Motor neuron (in vitro differentiated cells): ENCODE results near the gene FEV. TPM values are rescaled to one million over a fixed set of nuclear protein-coding genes. Genes with fewer than 3 reads are reported as not detected.

Experiments used
- ATAC-seq, 8 experiments: fragments of 200-7000 bp; cut with Tn5 transposase; replicated peaks in 6 of 8; 2 replicates each; pipeline ENCODE4 v1.8.0; 2021; ENCODE audit warnings: mild to moderate bottlenecking in 8 of 8, moderate library complexity in 8 of 8
- H3K27ac ChIP-seq, 2 donors: fragments of 250-450 bp; sonication (Bioruptor Pico); 2 replicates each; pipeline ENCODE4 v1.9.0; 2021; ENCODE audit warnings: antibody characterized with exemption in 2 of 2, mild to moderate bottlenecking in 2 of 2, moderate library complexity in 1 of 2
- H3K4me1 ChIP-seq, 2 donors: fragments of 250-450 bp; sonication (Bioruptor Pico); replicated peaks in 1 of 2; 2 replicates each; pipeline ENCODE4 v1.6.1; 2021; ENCODE audit warnings: antibody characterized with exemption in 2 of 2, mild to moderate bottlenecking in 2 of 2, moderate library complexity in 1 of 2
- H3K4me3 ChIP-seq, 5 donors: fragments of 250-450 bp; sonication (Bioruptor Pico); 2 replicates each; pipeline ENCODE4 v1.9.0; 2021; ENCODE audit warnings: antibody characterized with exemption in 5 of 5, mild to moderate bottlenecking in 5 of 5, moderate library complexity in 4 of 5
- WGBS, 10 experiments: fragments of 450-650 bp; shearing (Covaris generic); methylation state at CpG; one replicate each; pipeline ENCODE4 v1.0.0; 2022; 5-methylcytosine and 5-hydroxymethylcytosine counted together
- in situ Hi-C, 9 experiments: fragments of 400-800 bp; cut with MboI; loops; one replicate each; pipeline ENCODE4 v1.15.0; 2021; ENCODE audit warnings: low sequenced_read_pairs in 9 of 9, low pct_unique_long_range_greater_than_20kb in 2 of 9; ENCODE audit not compliant: unreplicated experiment in 9 of 9
- total RNA-seq, 8 experiments: library from RNA; unstranded; fragments of 300-600 nt; gene quantifications; 2 replicates each; pipeline versions ENCODE4 v1.2.3 to v1.2.4, GENCODE V29; 2022

The FEV gene
- 1 to 10 TPM in 1 of 8 experiments, under 1 TPM in 3, not detected in 4; 0.08 to 4.6 (median 0.65) TPM for total RNA-seq

GRCh38 chr2:218985021-218985324 is at the start of gene FEV:
Gene FEV, minus strand, starts transcription at chr2:218985184. Its CDS starts 109 bp downstream, at chr2:218985075.
- WGBS, 10 experiments, result no CpG with 5 or more reads among the region's 32 CpGs
- H3K4me1 ChIP-seq, result peaks cover 0 to 8% of the 10 kb centered on the region in 2 donors
- H3K27ac ChIP-seq, result no peak within 1 kb of the TSS
- H3K4me3 ChIP-seq, result peak within 1 kb of the TSS in 2 of 5 donors; percentile 8 to 16
- in situ Hi-C loops, result no loop called here
- ATAC-seq, result peak in 1 of 8 experiments; percentile 2

DNA sequence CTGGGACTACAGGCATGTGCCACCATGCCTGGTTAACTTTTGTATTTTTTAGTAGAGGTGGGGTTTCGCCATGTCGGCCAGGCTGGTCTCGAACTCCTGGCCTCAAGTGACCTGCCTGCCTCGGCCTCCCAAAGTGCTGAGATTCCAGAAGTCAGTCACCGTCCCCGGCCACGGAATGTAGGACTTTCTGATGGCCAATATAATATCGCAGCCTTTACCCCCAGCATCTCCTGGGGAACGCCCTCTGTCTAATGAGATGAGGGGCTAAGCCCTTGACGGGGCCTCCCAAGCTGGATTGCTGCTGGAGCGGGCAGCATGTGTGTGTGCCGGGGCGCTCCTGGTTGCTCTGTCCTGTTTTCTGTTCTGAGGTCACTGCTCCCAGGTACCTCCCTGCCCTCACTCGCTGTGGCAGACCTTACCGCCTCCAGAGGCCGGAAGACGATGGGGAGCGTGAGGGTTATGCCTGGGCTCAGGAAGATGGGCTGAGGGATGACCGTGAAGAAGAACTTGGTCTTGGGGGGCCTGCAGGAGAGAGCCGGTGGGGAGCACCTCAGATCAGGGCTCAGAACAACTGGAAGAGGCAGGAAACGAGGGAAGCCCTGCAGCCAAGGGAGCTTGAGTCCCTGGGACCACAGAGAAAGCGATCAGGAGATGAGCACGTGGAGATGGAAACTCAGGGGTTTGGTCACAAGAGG is 47.2 kb upstream of the FEV start:
- in situ Hi-C loops, result no loop called here
- no peak overlapping the region for H3K27ac ChIP-seq
- WGBS, 10 experiments, result 14 to 93% (median 57%) methylated on average over 2 to 10 of the region's 23 CpGs; no CpG with 5 or more reads in 4 of the 10 experiments
- H3K4me1 ChIP-seq, result no peaks in the 10 kb centered on the region
- no peak overlapping the region for H3K4me3 ChIP-seq
- no peak for ATAC-seq

DNA sequence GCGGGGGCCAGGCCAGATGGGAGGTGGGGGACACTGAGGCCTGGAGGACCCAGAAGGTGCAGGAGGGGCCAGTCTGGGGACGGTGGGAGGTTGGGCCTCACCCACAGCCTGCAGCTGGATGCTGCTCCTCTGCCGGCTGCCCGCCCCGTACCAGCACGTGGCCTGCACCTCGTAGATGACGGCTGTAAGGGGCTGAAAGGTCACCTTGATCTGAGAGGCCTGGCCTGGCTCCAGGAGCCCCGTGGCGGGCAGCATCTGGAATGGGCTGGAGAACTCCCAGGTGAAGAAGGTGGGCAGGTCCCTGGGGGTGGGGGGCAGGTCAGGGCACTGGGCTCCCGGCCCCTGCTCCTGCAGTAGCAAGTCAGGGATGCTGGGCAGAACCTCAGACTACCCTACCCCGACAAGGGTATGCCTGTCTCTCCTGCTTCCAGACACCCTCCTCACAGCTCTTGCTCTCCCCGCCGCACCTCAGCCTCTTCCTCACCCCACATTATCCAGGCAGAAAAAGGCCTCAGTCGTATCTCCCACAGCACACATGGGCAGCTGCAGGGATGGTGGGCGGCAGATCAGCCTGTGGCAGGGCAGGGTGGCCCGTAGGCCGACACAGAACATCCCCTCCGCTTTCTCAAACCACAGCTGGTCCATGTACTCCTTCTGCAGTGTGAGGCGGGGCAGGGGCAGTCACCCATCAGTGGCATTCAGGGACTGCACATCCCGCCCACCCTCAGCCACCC is 46.2 kb upstream of the FEV start:
- WGBS, 10 experiments, result 20 to 50% methylated on average over 1 of the region's 21 CpGs; no CpG with 5 or more reads in 8 of the 10 experiments
- H3K27ac ChIP-seq, result no peak overlapping the region
- no peak for ATAC-seq
- H3K4me3 ChIP-seq, result no peak overlapping the region
- in situ Hi-C loops, result no loop called here
- H3K4me1 ChIP-seq, result no peaks in the 10 kb centered on the region

GRCh38 chr2:219030177-219030940 is 45.4 kb upstream of the FEV start:
- Histone ChIP-seq H3K27ac (no peak overlapping the region), H3K4me3 (no peak overlapping the region), H3K4me1 (no peaks in the 10 kb centered on the region)
- in situ Hi-C loops, result no loop called here
- ATAC-seq, result peak in 3 of 8 experiments; percentile 10 to 22 (median 16)
- 52 to 93% (median 55%) methylated on average over 2 to 7 of the region's 16 CpGs; no CpG with 5 or more reads in 7 of the 10 experiments for WGBS, 10 experiments

DNA sequence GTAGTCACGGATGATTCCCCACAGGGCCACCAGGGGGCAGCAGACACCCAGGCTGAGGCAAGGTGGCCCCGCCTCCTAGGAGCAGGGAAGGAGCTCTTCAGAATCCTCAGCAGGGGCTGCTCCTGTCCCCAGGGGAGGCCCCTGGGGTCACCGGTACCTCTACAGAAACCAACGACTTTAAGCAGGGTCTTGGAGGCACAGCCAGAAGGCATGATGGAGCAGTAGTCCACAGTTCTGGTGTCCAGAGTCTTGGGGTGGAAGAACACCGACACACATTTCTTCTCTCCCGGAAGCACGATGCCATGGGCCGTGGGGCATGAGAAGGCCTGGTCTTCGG is 44.8 kb upstream of the FEV start:
- peak; percentile 89 to 99 (median 94) for ATAC-seq
- Histone ChIP-seq H3K27ac (no peak overlapping the region), H3K4me1 (no peaks in the 10 kb centered on the region), H3K4me3 (no peak overlapping the region)
- in situ Hi-C loops, result loop anchor here in 1 of 9 experiments (10.0 kb wide), 1 partner anchor 125 kb away; no protein-coding TSS in a partner anchor
- 0 to 100% (median 42%) methylated on average over 1 to 4 of the region's 9 CpGs; no CpG with 5 or more reads in 2 of the 10 experiments for WGBS, 10 experiments

DNA sequence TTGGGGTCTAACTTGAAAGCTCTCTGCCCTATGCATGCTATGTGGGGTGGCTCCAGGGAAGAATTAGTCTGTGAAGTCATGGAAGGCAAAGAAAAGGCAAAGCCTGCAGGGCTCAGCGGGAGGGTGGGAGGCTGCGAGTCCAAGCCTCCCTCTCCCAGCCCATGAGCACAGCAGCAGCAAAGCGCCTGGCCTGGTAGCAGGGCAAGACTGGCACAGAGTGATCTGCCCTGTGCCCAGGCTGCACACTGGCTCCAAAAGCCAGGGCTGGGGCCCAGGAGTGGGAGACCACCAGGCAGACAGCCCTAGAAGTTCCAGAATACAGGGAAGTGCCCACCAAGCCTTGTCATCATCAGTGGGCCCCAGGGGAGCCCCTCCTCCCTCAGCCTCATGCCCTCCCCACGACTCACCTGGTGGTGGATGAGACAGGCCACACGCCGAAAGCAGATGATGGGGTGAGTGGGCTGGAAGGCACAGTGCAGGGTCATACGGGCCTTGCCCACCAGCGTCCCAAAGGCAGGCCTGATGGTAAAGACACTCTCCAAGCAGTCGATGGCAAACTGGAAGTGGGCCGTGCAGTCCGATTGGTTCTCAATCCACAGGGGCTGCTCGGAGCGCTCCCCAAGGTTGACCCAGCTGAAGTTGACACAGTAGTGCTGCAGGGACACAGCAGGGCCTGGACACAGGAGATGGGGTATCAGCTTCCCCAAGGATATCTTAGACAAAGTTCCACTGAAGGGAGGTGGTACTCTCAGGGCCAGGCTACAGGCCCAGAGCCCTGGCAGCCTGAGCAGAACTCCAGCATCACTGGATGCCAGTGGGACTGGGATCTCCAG is 44.2 kb upstream of the FEV start:
- no peak overlapping the region for H3K4me3 ChIP-seq
- no peak overlapping the region for H3K27ac ChIP-seq
- H3K4me1 ChIP-seq, result no peaks in the 10 kb centered on the region
- 19 to 51% (median 32%) methylated on average over 2 to 4 of the region's 13 CpGs; no CpG with 5 or more reads in 6 of the 10 experiments for whole genome bisulfite sequencing, 10 experiments
- ATAC-seq, result peak in 3 of 8 experiments; percentile 8 to 35 (median 24)
- in situ Hi-C loops, result loop anchor here in 1 of 9 experiments (10.0 kb wide), 1 partner anchor 126 kb away; no protein-coding TSS in a partner anchor

DNA sequence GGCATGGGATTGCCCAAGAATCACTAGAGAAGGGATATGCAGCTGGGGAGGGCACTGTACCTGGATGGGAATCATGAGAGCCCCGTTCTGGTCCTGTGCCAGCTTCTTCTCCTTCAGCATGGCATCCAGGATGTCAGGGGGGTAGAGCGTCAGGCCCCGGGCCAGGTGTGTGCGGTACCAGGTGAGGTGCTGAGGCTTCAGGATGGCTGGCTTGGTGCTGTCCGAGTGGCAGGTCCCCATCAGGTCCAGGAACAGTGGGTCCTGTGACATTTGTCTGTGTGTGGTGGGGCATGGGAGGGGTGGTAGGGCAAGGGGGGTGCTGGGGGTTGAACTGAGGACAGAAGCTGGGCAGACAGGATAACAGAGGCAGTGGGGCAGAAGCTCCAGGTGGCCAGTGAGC is 43.2 kb upstream of the FEV start:
- H3K4me3 ChIP-seq, result no peak overlapping the region
- H3K27ac ChIP-seq, result no peak overlapping the region
- in situ Hi-C loops, result loop anchor here in 1 of 9 experiments (10.0 kb wide), 1 partner anchor 127 kb away; no protein-coding TSS in a partner anchor
- ATAC-seq, result no peak
- H3K4me1 ChIP-seq, result no peaks in the 10 kb centered on the region
- WGBS, 10 experiments, result 0 to 73% (median 47%) methylated on average over 1 to 3 of the region's 5 CpGs; no CpG with 5 or more reads in 7 of the 10 experiments

- in situ Hi-C loops, result loop anchor here in 1 of 9 experiments (10.0 kb wide), 1 partner anchor 127 kb away; no protein-coding TSS in a partner anchor
- no peak overlapping the region for H3K4me3 ChIP-seq
- ATAC-seq, result no peak
- no peak overlapping the region for H3K27ac ChIP-seq
- 54 to 100% (median 82%) methylated on average over 2 to 5 of the region's 22 CpGs; no CpG with 5 or more reads in 5 of the 10 experiments for WGBS, 10 experiments
- H3K4me1 ChIP-seq, result no peaks in the 10 kb centered on the region
Observed at GRCh38 chr2:219027511-219028055, 42.6 kb upstream of the FEV start.

DNA sequence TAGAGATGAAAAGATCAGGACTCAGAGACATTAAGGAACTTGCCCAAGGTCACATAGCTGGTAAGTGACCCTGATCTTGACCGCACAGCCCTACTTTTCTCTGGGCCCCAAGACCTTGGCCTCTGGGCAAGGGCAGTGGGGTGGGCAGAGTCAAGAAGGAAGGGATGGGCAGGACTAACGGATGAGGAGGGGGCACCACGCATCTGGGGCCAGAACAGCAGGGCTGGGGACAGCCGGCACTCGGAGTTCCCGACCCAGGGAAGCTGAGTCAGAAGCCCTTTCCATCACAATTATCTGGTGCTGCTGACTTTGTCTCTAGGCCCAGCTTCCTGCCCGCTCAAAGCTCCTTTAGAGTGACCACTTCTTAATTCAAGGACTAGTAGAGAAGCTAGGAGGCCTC is 42.0 kb upstream of the FEV start:
- Histone ChIP-seq H3K4me1 (no peaks in the 10 kb centered on the region), H3K27ac (no peak overlapping the region), H3K4me3 (no peak overlapping the region)
- ATAC-seq, result no peak
- WGBS, 10 experiments, result 24 to 100% (median 75%) methylated on average over 1 to 4 of the region's 7 CpGs; no CpG with 5 or more reads in 6 of the 10 experiments
- in situ Hi-C loops, result loop anchor here in 1 of 9 experiments (10.0 kb wide), 1 partner anchor 128 kb away; no protein-coding TSS in a partner anchor

DNA sequence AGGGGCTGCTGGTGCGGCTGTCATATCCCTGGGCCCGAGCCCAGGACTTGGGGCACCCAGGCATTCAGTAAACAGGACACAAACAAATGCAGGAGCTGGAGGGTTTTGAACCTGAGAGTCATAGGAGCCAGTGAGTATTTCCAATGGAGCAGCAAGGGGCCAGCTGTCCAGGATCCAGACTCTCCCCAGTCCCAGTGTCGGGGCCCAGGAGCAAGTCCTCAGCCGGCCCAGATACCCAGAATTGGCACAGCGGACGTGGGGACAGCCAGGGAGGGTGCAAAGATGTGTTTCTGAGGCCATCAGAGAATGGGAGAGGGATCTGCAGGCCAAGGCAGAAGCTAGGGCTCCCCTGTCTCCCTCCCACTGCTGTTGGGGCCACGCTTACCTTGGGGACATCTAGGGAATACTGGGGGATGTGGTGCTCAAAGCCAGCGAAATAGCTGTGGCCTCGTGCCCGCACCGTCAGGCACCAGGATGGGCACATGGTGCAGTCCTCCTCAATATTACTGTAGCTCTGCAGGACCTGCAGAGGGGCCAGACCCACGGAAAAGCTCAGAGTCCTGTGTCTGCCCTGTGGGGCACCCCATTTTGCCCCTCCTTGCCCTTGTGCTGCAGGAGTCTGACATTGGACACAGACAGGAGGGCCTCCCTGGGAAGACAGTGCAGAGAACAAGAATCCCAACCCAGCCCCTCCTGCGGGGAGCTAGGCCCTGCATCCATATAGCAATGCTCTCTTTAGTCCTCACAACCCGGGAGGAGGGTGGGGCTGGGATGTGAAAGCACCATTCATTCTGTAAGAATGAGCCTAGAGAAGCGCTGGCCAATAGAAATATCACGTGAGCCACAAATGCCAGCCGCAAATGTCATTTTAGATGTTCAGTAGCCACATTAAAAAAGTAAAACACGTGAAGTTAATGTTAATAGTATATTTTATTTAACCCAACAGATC is 40.9 kb upstream of the FEV start:
- Histone ChIP-seq H3K27ac (no peak overlapping the region), H3K4me3 (no peak overlapping the region), H3K4me1 (no peaks in the 10 kb centered on the region)
- in situ Hi-C loops, result loop anchor here in 1 of 9 experiments (10.0 kb wide), 1 partner anchor 129 kb away; no protein-coding TSS in a partner anchor
- peak in 2 of 8 experiments; percentile 25 to 30 for ATAC-seq
- WGBS, 10 experiments, result 6 to 71% (median 48%) methylated on average over 1 to 7 of the region's 18 CpGs; no CpG with 5 or more reads in 2 of the 10 experiments

GRCh38 chr2:219024059-219024458 is 39.1 kb upstream of the FEV start:
- Histone ChIP-seq H3K27ac (no peak overlapping the region), H3K4me1 (no peaks in the 10 kb centered on the region), H3K4me3 (no peak overlapping the region)
- in situ Hi-C loops, result loop anchor here in 2 of 9 experiments (10.0 to 25.0 kb wide), 2 partner anchors 113 to 131 kb away; no protein-coding TSS in a partner anchor
- 0 to 58% (median 40%) methylated on average over 1 to 6 of the region's 11 CpGs; no CpG with 5 or more reads in 5 of the 10 experiments for WGBS, 10 experiments
- no peak for ATAC-seq
